ENCODE data around the gene ALOX5.
"Not testable (repeated sequence)": the region's sequence is repeated elsewhere in the genome, so short reads cannot be mapped to it uniquely, and the experiment has no call there.

Gene ALOX5

DNA sequence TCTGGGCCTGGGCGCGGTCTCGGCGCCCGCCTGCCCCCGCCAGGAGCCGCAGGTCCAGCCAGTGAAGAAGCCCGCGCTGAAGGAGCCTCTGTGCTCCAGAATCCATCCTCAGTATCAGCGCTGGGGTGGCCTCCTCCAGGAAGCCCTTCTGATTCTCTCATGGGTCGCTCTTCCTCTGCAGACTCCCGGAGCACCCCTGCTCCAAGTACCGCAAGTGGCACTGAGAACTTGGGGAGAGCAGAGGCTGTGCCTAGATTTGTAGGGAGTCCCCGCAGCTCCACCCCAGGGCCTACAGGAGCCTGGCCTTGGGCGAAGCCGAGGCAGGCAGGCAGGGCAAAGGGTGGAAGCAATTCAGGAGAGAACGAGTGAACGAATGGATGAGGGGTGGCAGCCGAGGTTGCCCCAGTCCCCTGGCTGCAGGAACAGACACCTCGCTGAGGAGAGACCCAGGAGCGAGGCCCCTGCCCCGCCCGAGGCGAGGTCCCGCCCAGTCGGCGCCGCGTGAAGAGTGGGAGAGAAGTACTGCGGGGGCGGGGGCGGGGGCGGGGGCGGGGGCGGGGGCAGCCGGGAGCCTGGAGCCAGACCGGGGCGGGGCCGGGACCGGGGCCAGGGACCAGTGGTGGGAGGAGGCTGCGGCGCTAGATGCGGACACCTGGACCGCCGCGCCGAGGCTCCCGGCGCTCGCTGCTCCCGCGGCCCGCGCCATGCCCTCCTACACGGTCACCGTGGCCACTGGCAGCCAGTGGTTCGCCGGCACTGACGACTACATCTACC, at the start of gene ALOX5:
Gene ALOX5, plus strand, starts transcription at position 641 of the 774 bp plus-strand sequence. Its CDS starts 64 bp downstream, at position 705.
- in situ Hi-C loops (cut with MboI; ENCODE audit: low sequenced_read_pairs): no loop called here

DNA sequence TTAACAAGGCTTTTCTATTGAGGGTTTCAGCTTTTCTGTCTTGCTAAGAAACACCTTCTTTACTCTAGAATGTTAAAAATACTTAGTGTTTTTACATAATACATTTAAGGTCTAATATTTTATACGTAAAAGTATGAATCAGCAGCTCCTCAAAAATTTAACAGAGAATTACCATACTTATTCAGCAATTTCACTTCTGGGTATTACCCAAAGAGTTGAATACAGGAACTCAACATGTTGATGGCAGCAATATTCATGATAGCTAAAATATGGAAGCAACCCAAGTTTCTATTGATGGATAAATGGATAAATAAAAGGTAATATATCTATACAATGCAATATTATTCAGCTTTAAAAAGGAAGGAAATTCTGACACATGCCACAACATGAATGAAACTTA, 48.9 kb upstream of the ALOX5 start:
- in situ Hi-C loops (cut with MboI; ENCODE audit: low sequenced_read_pairs): loop anchor here (25.0 kb wide), 1 partner anchor 262 kb away; no protein-coding TSS in a partner anchor

DNA sequence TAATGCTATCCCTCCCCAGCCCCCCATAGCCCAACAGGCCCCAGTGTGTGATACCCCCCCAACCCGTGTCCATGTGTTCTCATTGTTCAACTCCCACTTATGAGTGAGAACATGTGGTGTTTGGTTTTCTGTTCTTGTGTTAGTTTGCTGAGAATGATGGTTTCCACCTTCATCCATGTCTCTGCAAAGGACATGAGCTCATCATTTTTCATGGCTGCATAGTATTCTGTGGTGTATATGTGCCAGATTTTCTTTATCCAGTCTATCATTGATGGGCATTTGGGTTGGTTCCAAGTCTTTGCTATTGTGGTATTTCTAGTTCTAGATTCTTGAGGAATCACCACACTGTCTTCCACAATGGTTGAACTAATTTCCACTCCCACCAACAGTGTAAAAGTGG, 47.2 kb upstream of the ALOX5 start:
- in situ Hi-C loops (cut with MboI; ENCODE audit: low sequenced_read_pairs): loop anchor here (25.0 kb wide), 1 partner anchor 260 kb away; no protein-coding TSS in a partner anchor

DNA sequence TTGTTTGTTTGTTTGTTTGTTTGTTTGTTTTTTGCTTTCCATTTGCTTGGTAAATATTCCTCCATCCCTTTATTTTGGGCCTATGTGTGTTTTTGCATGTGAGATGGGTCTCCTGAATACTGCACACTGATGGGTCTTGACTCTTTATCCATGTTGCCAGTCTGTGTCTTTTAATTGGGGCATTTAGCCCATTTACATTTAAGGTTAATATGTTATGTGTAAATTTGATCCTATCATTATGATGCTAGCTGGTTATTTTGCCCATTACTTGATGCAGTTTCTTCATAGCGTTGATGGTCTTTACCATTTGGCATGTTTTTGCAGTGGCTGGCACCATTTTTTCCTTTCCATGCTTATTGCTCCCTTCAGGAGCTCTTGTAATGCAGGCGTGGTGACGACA, 42.2 kb upstream of the ALOX5 start:
- in situ Hi-C loops (cut with MboI; ENCODE audit: low sequenced_read_pairs): loop anchor here (25.0 kb wide), 1 partner anchor 255 kb away; no protein-coding TSS in a partner anchor

DNA sequence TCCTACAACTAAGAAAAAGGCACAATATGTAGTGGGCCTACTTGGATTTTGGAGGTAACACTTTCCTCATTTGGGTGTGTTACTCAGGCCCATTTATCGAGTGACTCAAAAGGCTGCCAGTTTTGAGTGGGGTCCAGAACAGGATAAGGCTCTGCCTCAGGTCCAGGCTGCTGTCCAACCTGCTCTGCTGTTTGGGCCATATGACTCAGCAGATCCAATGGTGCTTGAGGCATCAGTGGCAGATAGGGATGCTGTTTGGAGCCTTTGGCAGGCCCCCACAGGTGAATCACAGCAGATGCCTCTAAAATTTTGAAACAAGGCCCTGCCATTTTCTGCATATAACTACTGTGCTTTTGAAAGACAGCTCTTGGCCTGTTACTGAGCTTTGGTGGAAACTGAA, 34.1 kb upstream of the ALOX5 start:
- in situ Hi-C loops (cut with MboI; ENCODE audit: low sequenced_read_pairs): loop anchor here (25.0 kb wide), 1 partner anchor 247 kb away; no protein-coding TSS in a partner anchor

DNA sequence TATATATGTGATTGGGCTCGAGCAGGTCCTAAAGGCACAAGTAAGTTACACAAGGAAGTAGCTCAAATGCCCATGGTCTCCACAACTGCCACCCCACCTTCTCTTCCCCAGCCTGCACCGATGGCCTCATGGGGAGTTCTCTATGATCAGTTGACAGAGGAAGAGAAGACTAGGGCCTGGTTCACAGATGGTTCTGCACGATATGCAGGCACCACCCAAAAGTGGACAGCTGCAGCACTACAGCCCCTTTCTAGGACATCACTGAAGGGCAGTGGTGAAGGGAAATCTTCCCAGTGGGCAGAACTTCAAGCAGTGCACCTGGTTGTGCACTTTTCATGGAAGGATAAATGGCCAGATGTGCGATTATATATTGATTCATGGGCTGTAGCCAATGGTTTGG, 33.6 kb upstream of the ALOX5 start:
- in situ Hi-C loops (cut with MboI; ENCODE audit: low sequenced_read_pairs): loop anchor here (25.0 kb wide), 1 partner anchor 247 kb away; no protein-coding TSS in a partner anchor

DNA sequence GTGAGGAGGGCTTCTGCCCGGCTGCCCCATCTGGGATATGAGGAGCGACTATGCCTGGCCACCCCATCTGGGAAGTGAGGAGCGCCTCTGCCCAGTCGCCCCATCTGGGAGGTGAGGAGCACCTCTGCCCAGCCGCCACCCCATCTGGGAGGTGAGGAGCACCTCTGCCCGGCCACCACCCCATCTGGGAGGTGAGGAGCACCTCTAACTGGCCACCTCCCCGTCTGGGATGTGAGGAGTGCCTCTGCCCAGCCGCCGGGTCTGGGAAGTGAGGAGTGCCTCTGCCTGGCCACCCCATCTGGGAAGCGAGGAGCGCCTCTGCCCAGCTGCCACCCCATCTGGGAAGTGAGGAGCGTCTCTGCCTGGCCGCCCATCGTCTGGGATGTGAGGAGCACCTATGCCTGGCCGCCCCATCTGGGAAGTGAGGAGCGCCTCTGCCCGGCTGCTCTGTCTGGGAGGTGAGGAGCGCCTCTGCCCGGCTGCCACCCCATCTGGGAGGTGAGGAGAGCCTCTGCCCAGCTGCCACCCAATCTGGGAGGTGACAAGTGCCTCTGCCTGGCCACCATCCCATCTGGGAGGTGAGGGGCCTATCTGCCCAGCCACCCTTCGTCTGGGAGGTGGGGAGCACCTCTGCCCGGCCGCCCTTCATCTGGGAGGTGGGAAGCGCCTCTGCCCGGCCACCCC, 27.2 kb upstream of the ALOX5 start:
- in situ Hi-C loops (cut with MboI; ENCODE audit: low sequenced_read_pairs): loop anchor here (25.0 kb wide), 1 partner anchor 241 kb away; no protein-coding TSS in a partner anchor

DNA sequence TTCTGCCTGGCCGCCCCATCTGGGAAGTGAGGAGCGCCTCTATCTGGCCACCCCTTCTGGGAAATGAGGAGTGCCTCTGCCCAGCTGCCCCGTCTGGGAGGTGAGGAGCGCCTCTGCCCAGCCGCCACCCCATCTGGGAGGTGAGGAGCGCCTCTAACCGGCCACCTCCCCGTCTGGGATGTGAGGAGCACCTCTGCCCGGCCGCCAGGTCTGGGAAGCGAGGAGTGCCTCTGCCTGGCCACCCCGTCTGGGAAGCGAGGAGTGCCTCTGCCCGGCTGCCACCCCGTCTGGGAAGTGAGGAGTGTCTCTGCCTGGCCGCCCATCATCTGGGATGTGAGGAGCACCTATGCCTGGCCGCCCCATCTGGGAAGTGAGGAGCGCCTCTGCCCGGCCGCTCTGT, 26.6 kb upstream of the ALOX5 start:
- in situ Hi-C loops (cut with MboI; ENCODE audit: low sequenced_read_pairs): loop anchor here (25.0 kb wide), 1 partner anchor 240 kb away; no protein-coding TSS in a partner anchor

DNA sequence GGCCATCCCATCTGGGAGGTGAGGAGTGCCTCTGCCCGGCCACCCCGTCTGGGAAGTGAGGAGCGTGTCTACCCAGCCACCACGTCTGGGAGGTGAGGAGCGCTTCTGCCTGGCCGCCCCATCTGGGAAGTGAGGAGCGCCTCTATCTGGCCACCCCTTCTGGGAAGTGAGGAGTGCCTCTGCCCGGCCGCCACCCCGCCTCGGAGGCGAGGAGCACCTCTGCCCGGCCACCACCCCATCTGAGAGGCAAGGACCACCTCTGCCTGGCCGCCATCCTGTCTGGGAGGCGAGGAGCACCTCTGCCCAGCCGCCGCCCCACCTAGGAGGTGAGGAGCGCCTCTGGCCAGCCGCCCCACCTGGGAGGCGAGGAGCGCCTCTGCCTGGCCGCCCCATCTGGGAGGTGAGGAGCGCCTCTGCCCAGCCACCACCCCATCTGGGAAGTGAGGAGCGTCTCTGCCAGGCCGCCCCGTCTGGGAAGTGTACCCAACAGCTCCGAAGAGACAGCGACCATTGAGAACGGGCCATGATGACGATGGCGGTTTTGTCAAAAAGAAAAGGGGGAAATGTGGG, 25.7 kb upstream of the ALOX5 start:
- in situ Hi-C loops (cut with MboI; ENCODE audit: low sequenced_read_pairs): loop anchor here (25.0 kb wide), 1 partner anchor 239 kb away; no protein-coding TSS in a partner anchor

DNA sequence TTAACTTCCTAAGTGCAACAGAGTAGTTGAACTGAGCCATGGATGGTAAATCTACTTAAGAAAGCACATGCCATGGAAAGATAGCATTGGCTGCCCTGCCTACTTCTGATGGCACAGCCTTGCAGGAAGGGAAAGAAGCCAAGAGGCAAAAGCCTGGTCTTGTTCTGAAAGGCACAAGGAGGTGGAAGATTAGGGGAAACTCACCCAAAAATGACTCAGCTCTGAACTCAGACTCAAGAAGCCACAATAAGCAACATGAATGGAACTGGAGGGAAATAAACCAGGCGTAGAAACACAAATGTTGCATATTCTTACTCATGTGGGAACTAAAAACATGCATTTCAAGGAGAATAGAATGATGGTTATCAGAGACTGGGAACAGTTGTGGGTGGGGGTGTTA, 20.8 kb upstream of the ALOX5 start:
- in situ Hi-C loops (cut with MboI; ENCODE audit: low sequenced_read_pairs): no loop called here

DNA sequence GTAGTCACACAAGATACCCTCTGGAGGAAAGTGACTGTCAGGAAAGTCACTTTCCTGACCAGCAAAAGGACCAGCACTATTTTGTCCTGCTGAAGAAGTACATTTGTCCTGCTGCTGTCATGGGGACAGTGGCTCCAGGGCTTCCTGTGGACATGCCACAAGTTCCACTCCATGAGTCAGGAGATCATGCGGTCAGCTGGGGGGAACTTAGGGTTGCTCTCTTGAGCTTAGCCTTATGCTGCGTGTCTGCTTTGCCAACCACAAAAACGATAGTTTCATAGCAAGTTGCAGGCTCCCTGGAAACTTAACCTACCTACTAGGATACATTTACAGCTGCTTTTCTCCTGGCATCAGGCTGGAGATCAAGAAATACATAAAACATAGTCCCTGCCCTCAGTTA, 19.8 kb upstream of the ALOX5 start:
- in situ Hi-C loops (cut with MboI; ENCODE audit: low sequenced_read_pairs): no loop called here

DNA sequence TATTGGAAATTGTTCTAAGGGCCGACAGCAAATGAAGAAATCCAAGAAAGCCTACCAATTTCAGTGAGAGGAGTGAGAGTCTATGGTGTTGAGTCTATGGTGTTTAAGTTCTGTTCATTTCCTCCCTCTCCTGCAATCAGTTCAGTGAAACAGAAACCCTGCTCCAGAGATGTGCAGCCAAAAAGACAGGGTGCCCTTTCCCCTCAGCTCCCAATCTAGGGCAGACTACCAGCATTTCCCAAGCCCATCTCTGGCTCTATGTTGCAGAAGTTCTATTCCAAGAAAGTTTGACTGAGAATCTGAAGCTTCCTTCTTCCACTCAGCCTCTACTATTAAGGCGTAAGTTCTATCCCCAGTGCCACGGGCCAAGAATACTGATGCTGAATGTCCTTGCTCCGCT, 18.5 kb upstream of the ALOX5 start:
- in situ Hi-C loops (cut with MboI; ENCODE audit: low sequenced_read_pairs): no loop called here

DNA sequence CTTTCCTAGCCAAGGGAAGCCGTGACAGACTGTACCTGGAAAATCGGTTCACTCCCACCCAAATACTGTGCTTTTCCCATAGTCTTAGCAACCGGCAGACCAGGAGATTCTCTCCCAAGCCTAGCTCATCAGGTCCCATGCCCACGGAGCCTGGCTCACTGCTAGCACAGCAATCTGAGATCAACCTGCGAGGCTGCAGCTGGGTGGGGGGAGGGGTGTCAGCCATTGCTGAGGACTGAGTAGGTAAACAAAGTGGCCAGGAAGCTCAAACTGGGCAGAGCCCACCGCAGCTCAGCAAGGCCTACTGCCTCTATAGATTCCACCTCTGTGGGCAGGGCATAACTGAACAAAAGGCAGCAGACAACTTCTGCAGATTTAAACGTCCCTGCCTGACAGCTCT, 15.1 kb upstream of the ALOX5 start:
- in situ Hi-C loops (cut with MboI; ENCODE audit: low sequenced_read_pairs): not testable (repeated sequence)

DNA sequence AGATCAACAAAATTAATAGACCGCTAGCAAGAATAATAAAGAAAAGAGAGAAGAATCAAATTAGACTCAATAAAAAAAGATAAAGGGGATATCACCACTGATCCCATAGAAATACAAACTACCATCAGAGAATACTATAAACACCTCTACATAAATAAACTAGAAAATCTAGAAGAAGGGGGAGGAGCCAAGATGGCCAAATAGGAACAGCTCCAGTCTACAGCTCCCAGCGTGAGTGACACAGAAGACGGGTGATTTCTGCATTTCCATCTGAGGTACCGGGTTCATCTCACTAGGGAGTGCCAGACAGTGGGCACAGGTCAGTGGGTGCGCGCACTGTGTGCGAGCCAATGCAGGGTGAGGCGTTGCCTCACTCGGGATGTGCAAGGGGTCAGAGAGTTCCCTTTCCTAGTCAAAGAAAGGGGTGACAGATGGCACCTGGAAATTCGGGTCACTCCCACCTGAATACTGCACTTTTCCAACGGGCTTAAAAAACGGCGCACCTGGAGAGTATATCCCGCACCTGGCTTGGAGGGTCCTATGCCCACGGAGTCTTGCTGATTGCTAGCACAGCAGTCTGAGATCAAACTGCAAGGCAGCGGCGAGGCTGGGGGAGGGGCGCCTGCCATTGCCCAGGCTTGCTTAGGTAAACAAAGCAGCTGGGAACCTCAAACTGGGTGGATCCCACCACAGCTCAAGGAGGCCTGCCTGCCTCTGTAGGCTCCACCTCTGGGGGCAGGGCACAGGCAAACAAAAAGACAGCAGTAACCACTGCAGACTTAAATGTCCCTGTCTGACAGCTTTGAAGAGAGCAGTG, 11.8 kb upstream of the ALOX5 start:
- in situ Hi-C loops (cut with MboI; ENCODE audit: low sequenced_read_pairs): not testable (repeated sequence)

DNA sequence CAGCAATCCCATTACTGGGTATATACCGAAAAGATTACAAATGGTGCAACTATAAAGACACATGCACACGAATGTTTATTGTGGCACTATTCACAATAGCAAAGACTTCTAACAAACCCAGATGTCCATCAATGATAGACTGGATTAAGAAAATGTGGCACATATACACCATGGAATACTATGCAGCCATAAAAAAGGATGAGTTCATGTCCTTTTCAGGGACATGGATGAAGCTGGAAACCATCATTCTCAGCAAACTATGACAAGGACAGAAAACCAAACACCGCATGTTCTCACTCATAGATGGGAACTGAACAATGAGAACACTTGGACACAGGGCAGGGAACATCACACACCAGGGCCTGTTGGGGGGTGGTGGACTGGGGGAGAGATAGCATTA, 6.4 kb upstream of the ALOX5 start:
- in situ Hi-C loops (cut with MboI; ENCODE audit: low sequenced_read_pairs): not testable (repeated sequence)

DNA sequence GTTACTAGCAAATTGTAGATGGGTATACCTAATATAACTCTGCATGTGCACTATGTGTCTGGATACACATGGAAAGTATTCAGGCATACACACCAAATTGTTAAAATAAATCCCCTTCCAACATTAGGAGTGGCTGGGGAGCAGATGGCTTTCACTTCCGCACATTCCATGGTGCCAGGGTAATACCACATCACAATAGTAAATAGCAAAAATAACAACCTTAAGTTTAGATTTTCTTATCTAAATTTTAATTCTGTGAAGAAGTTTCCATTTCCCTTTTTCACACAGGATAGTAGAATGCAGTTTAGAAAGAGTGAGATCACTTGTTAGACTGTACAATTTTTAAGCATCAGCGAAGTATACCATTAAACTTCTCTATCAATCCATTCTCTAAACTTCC, 5.8 kb upstream of the ALOX5 start:
- in situ Hi-C loops (cut with MboI; ENCODE audit: low sequenced_read_pairs): no loop called here

DNA sequence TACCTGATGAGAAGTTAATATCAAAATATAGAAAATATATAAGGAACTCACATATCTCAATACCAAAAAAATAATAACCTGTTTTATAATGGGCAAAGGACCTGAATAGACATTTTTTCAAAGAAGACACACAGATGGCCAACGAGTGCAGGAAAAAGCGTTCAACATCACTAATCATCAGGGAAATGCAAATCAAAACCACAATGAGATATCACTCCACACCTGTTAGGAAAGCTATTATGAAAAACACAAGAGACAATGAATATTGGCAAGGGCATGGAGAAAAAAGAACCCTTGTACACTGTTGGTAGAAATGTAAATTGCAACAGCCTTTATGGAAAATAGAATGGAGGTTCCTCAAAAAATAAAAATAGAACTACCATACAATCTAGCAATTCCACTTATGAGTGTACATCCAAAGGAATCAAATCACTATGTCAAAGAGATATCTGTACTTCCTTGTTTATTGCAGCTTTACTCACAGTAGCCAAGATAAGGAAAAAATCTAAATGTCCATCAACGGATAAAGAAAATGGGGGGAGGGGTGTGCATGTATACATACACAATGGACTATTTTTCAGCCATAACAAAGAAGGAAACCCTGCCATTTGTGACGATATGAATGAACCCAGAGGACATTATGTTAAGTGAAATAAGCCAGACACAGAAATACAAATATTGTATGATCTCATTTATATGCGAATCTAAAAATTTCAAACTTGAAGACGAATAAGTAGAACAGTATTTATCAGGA, 3.6 kb upstream of the ALOX5 start:
- in situ Hi-C loops (cut with MboI; ENCODE audit: low sequenced_read_pairs): no loop called here

DNA sequence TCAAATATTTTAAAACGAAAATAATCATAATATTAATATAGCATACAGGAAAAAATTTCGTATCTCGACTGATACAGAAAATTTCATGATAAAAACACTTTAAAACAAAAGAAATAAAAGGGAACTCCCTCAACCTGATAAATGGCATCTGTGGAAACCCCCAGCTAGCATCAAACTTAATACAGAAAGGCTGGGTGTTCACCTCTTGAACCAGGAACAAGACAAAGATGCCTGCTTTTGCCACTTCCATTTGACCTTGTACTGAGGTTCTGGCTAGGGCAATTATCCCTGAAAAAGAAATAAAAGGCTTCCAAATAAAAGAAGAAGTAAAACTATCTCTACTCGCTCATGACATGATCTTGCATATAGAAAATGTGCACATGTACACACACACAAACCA, 2.5 kb upstream of the ALOX5 start:
- in situ Hi-C loops (cut with MboI; ENCODE audit: low sequenced_read_pairs): no loop called here

DNA sequence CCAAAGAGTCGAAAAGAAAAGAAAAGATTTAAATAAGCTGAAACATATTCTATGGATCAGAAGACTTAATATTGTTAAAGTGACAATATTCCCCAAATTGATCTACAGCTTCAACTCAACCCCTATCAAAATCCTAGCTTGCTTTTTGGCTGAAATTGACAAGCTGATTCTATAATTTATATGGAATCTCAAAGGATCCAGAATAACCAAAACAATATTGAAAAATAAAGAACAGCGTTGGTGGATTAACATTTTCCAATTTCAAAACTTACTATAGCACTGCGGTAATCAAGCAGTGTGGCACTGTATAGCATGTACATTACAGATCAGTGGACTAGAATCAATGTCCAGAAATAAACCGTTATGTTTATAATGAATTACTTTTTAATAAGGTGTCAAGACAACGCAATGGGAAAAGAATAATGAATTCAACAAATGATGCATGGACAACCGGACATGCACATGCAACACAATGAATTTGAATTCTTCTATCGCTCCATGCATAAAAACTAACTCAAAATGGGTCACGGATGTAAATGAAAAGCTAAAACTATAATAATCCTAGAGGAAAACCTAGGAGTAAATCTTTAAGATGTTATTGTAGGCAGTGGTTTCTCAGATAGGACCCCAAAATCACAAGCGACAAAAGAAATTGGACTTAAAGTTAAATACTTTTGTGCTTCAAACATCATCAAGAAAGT, 1.6 kb upstream of the ALOX5 start:
- in situ Hi-C loops (cut with MboI; ENCODE audit: low sequenced_read_pairs): no loop called here

All from HL-60/S4 treated with retinoic acid at 250 ng/mL for 4 days and 3 days (cell line).